Trophoblast cell (in vitro differentiated cells and primary cell): Measurements from ENCODE around the gene RBM47.

Source experiments
- DNase-seq, 2 donors: peaks; one replicate each; pipeline ENCODE4 v3.0.0-alpha.2; 2016
- H2AFZ ChIP-seq: 2 replicates; pipeline ENCODE4 v1.6.1; 2013; ENCODE audit warnings: low read length, moderate library complexity, mild to moderate bottlenecking; ENCODE audit not compliant: insufficient read depth, poor library complexity
- H2AK5ac ChIP-seq: 2 replicates; pipeline ENCODE4 v1.6.1; 2013; ENCODE audit warnings: mild to moderate bottlenecking, low read length
- H2BK120ac ChIP-seq: 2 replicates; pipeline ENCODE4 v1.6.1; 2013; ENCODE audit warnings: low read length, mild to moderate bottlenecking, moderate library complexity; ENCODE audit not compliant: insufficient read depth, poor library complexity
- H2BK12ac ChIP-seq: 2 replicates; pipeline ENCODE4 v1.6.1; 2013; ENCODE audit warnings: mild to moderate bottlenecking, low read length, moderate library complexity
- H2BK5ac ChIP-seq: 2 replicates; pipeline ENCODE4 v1.6.1; 2013; ENCODE audit warnings: low read length, low read depth, moderate library complexity, mild to moderate bottlenecking; ENCODE audit not compliant: poor library complexity
- H3K14ac ChIP-seq: 2 replicates; pipeline ENCODE4 v1.6.1; 2013; ENCODE audit warnings: mild to moderate bottlenecking, low read length
- H3K18ac ChIP-seq: 2 replicates; pipeline ENCODE4 v1.6.1; 2013; ENCODE audit warnings: mild to moderate bottlenecking, low read length
- H3K23ac ChIP-seq: 2 replicates; pipeline ENCODE4 v1.6.1; 2013; ENCODE audit warnings: low read length
- H3K27ac ChIP-seq: 2 replicates; pipeline ENCODE4 v1.5.1; 2013; ENCODE audit warnings: low read depth, mild to moderate bottlenecking, inconsistent platforms, low read length, moderate library complexity
- H3K27me3 ChIP-seq: 2 replicates; pipeline ENCODE4 v1.6.1; 2013; ENCODE audit warnings: inconsistent platforms, mild to moderate bottlenecking, low read length, moderate library complexity; ENCODE audit not compliant: insufficient read depth
- H3K36me3 ChIP-seq, 2 experiments: 1 replicate in 1 of 2; 2 replicates in 1 of 2; pipeline ENCODE4 v1.6.1; 2013; ENCODE audit warnings: low read length in 2 of 2, mild to moderate bottlenecking in 2 of 2, moderate library complexity in 1 of 2; ENCODE audit not compliant: insufficient read depth in 2 of 2, control insufficient read depth in 1 of 2
- H3K4ac ChIP-seq: 2 replicates; pipeline ENCODE4 v1.6.1; 2013; ENCODE audit warnings: low read depth, mild to moderate bottlenecking, low read length, moderate library complexity
- H3K4me1 ChIP-seq, 2 experiments: 1 replicate in 1 of 2; 2 replicates in 1 of 2; pipeline ENCODE4 v1.6.1; 2013; ENCODE audit warnings: low read length in 2 of 2, mild to moderate bottlenecking in 2 of 2, moderate library complexity in 1 of 2; ENCODE audit not compliant: insufficient read depth in 2 of 2, control insufficient read depth in 1 of 2
- H3K4me2 ChIP-seq: 2 replicates; pipeline ENCODE4 v1.6.1; 2013; ENCODE audit warnings: inconsistent platforms, mild to moderate bottlenecking, low read length, moderate library complexity
- H3K4me3 ChIP-seq: 2 replicates; pipeline ENCODE4 v1.5.1; 2013; ENCODE audit warnings: mild to moderate bottlenecking, low read depth, low read length, inconsistent platforms
- H3K79me1 ChIP-seq: one replicate; pipeline ENCODE4 v1.6.1; 2013; ENCODE audit warnings: low read length
- H3K79me2 ChIP-seq: 2 replicates; pipeline ENCODE4 v1.6.1; 2013; ENCODE audit warnings: low read length, mild to moderate bottlenecking; ENCODE audit not compliant: control insufficient read depth, insufficient read depth, poor library complexity
- H3K9ac ChIP-seq: 2 replicates; pipeline ENCODE4 v1.6.1; 2013; ENCODE audit warnings: mild to moderate bottlenecking, low read length
- H3K9me3 ChIP-seq: 2 replicates; pipeline ENCODE4 v1.6.1; 2013; ENCODE audit warnings: low read depth, mild to moderate bottlenecking, control low read depth, inconsistent platforms, low read length; ENCODE audit not compliant: insufficient read depth
- H4K12ac ChIP-seq: 2 replicates; pipeline ENCODE4 v1.6.1; 2013; ENCODE audit warnings: low read depth, mild to moderate bottlenecking, low read length, moderate library complexity
- H4K8ac ChIP-seq: 2 replicates; pipeline ENCODE4 v1.6.1; 2013; ENCODE audit warnings: low read depth, mild to moderate bottlenecking, low read length, moderate library complexity
- H4K91ac ChIP-seq: one replicate; pipeline ENCODE4 v1.6.1; 2013; ENCODE audit warnings: low read depth, mild to moderate bottlenecking, low read length, moderate library complexity
- WGBS: extraction: QIAGEN DNeasy Blood & Tissue Kit; methylation state at CpG from one replicate; pipeline ENCODE4 v1.1.7; 2013; ENCODE audit warnings: missing lambda C conversion rate; ENCODE audit not compliant: insufficient read length, insufficient coverage; ENCODE audit errors: extremely low coverage; 5-methylcytosine and 5-hydroxymethylcytosine counted together

The RBM47 gene

DNA sequence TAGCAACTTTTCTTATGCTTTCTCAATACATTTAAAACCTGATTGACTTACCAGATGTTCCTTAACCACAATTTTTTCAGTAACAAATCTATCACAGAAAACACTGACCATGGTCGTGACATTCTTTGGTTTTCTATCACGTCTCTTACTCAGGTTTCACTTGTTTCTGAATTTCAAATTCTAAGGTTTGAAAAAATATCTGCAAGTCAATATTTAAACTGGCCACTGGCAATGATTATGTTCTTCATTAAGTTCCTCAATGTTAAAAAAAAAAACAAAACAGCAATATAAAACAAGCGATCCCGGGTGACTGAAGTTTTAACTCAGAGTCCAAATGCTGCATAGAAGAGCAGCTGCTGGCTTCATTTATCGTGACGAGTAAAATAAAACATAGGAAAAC, 128.9 kb downstream of the RBM47 start:
- Histone ChIP-seq H3K27me3 (no peaks in the 10 kb centered on the region), H2AFZ (no peak overlapping the region), H3K4me3 (no peak overlapping the region), H2BK12ac (no peak overlapping the region), H2BK120ac (no peak overlapping the region), H3K23ac (no peak overlapping the region), H4K8ac (no peak overlapping the region), H3K9me3 (no peaks in the 10 kb centered on the region), H3K18ac (no peak overlapping the region), H3K79me1 (peaks cover 1% of the 10 kb centered on the region), H3K4ac (no peak overlapping the region), H3K14ac (no peak overlapping the region), H3K9ac (no peak overlapping the region), H4K12ac (no peak overlapping the region), H3K36me3 (peaks cover 2 to 3% of the 10 kb centered on the region in 2 experiments), H3K79me2 (no peaks in the 10 kb centered on the region), H4K91ac (no peak overlapping the region), H2BK5ac (no peak overlapping the region), H3K4me2 (no peak overlapping the region), H3K27ac (no peak overlapping the region), H3K4me1 (peaks cover 5 to 9% of the 10 kb centered on the region in 2 experiments), H2AK5ac (no peak overlapping the region)
- no CpG with 5 or more reads among the region's 6 CpGs for WGBS
- DNase-seq: no peak

DNA sequence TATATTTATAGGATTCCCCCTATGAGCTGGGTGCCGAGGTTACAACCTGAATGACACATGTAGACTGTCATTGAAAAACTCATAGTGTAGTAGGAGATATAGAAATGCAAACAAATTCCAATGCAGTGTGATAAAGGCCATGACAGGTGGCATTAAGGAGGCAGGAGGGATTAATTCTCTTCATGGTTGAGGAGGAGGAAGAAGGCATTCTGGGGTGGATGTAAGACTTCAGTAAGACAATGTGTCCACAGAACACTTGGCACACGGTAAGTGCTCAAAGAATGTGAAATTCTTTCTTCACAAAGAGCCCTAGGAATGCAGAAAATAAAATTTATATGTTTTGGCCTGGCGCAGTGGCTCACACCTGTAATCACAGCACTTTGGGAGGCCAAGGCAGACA, 136.5 kb downstream of the RBM47 start:
- no CpG with 5 or more reads among the region's 3 CpGs for WGBS
- H3K27me3 ChIP-seq: no peaks in the 10 kb centered on the region

DNA sequence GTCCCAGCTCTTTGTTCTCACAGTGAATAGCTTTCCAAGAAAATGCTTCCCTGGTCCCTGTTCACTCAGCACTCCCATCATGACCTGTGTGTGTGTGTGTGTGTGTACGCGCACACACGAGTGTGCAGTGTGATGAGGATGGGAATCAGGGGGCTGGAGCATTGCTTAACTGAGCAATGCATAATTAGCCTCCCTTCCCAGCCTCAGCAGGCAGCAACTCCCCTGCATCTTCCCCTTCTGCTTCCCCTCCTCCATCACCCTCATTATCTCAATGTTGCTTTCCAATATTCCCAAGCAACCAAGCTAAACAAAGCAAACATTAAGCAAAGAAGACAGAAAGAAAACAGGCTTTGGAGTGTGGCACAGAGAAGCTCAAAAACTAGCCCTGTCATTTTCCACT, 137.0 kb downstream of the RBM47 start:
- Histone ChIP-seq H3K36me3 (no peaks in the 10 kb centered on the region), H3K23ac (no peak overlapping the region), H3K27me3 (no peaks in the 10 kb centered on the region), H3K4me2 (no peak overlapping the region), H3K27ac (no peak overlapping the region), H2BK12ac (no peak overlapping the region), H4K8ac (no peak overlapping the region), H3K9ac (no peak overlapping the region), H2BK5ac (no peak overlapping the region), H3K14ac (peak overlapping the region; percentile 57), H4K91ac (no peak overlapping the region), H3K79me2 (no peaks in the 10 kb centered on the region), H3K79me1 (no peaks in the 10 kb centered on the region), H2BK120ac (no peak overlapping the region), H2AFZ (no peak overlapping the region), H3K9me3 (no peaks in the 10 kb centered on the region), H2AK5ac (no peak overlapping the region), H3K18ac (no peak overlapping the region), H4K12ac (no peak overlapping the region), H3K4ac (no peak overlapping the region), H3K4me3 (no peak overlapping the region), H3K4me1 (peaks cover 6 to 10% of the 10 kb centered on the region in 2 experiments)
- DNase-seq: peak in 1 of 2 donors; percentile 12
- WGBS: no CpG with 5 or more reads among the region's 3 CpGs

More for the DNA sequence above, 136.5 kb downstream of the RBM47 start:
- peaks cover 6 to 10% of the 10 kb centered on the region in 2 experiments for H3K4me1 ChIP-seq
- H3K27ac ChIP-seq: no peak overlapping the region
- no peak overlapping the region for H2BK12ac ChIP-seq
- no peak overlapping the region for H3K14ac ChIP-seq
- no peak overlapping the region for H4K12ac ChIP-seq
- H3K23ac ChIP-seq: no peak overlapping the region
- no peak overlapping the region for H4K8ac ChIP-seq
- no peak overlapping the region for H3K4ac ChIP-seq
- H3K4me2 ChIP-seq: no peak overlapping the region
- H4K91ac ChIP-seq: no peak overlapping the region
- no peak for DNase-seq
- no peak overlapping the region for H2BK120ac ChIP-seq
- H3K9ac ChIP-seq: no peak overlapping the region
- no peak overlapping the region for H2AK5ac ChIP-seq
- no peaks in the 10 kb centered on the region for H3K79me2 ChIP-seq
- no peaks in the 10 kb centered on the region for H3K79me1 ChIP-seq
- H3K36me3 ChIP-seq: no peaks in the 10 kb centered on the region
- H3K4me3 ChIP-seq: no peak overlapping the region
- no peak overlapping the region for H3K18ac ChIP-seq
- H3K9me3 ChIP-seq: no peaks in the 10 kb centered on the region
- H2BK5ac ChIP-seq: no peak overlapping the region
- no peak overlapping the region for H2AFZ ChIP-seq

DNA sequence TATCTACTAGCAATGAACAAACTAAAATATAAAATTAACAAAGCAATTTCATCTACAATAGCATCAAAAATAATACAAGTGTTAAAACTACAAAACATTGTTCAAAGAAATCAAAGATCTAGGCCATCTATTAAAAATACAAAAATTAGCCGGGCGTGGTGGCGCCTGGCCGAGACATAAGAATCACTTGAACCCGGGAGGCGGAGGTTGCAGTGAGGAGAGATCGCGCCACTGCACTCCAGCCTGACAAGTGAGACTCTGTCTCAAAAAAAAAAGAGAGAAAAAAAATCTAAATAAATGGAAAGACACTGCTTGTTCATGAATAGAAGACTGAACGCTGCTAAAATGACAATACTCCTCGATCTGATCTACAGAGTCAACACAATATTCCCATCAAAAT, 139.2 kb downstream of the RBM47 start:
- Histone ChIP-seq H4K8ac (no peak overlapping the region), H3K79me2 (no peaks in the 10 kb centered on the region), H3K9me3 (no peaks in the 10 kb centered on the region), H3K14ac (no peak overlapping the region), H3K9ac (no peak overlapping the region), H2BK12ac (no peak overlapping the region), H4K91ac (no peak overlapping the region), H3K27ac (no peak overlapping the region), H3K79me1 (no peaks in the 10 kb centered on the region), H3K4me1 (peaks cover 6 to 10% of the 10 kb centered on the region in 2 experiments), H2AK5ac (no peak overlapping the region), H3K27me3 (no peaks in the 10 kb centered on the region), H2AFZ (no peak overlapping the region), H3K23ac (no peak overlapping the region), H3K18ac (no peak overlapping the region), H3K36me3 (peaks cover 0 to 3% of the 10 kb centered on the region in 2 experiments), H3K4me3 (no peak overlapping the region), H4K12ac (no peak overlapping the region), H3K4ac (no peak overlapping the region), H3K4me2 (no peak overlapping the region), H2BK120ac (no peak overlapping the region), H2BK5ac (no peak overlapping the region)
- DNase-seq: no peak
- WGBS: no CpG with 5 or more reads among the region's 10 CpGs
